PFSK-1 (cell line): Measurements from ENCODE around the gene PSMA1.

Source experiments
- POLR2AphosphoS5 ChIP-seq: IDR thresholded peaks from 2 replicates; pipeline ENCODE4 v1.6.1; 2012; ENCODE audit warnings: low read depth, mild to moderate bottlenecking, control low read depth, low read length, moderate library complexity
- REST ChIP-seq, 2 experiments: IDR thresholded peaks; 2 replicates each; pipeline versions ENCODE4 v1.6.1 to v1.8.0; 2011 to 2012; ENCODE audit warnings: low read depth in 2 of 2, low read length in 2 of 2, control low read depth in 1 of 2, inconsistent platforms in 1 of 2, mild to moderate bottlenecking in 1 of 2, moderate library complexity in 1 of 2; ENCODE audit not compliant: insufficient read depth in 1 of 2
- TAF1 ChIP-seq: IDR thresholded peaks from 2 replicates; pipeline ENCODE4 v1.6.1; 2012; ENCODE audit warnings: low read length, control low read depth, borderline replicate concordance; ENCODE audit not compliant: insufficient read depth

GRCh38 chr11:14546672-14547071 lies 26.5 kb upstream of the PSMA1 start:
- TF ChIP-seq REST (IDR thresholded peaks at IDR 0.05; ENCODE audit: insufficient read depth in 1 of 2, low read depth in 2 of 2, low read length in 2 of 2) (no peak), TAF1 (no peak), POLR2AphosphoS5 (no peak)
